Effector memory CD4-positive, alpha-beta T cell (primary cell): ENCODE results near the gene BACH2.
"Not testable (repeated sequence)": the region's sequence is repeated elsewhere in the genome, so short reads cannot be mapped to it uniquely, and the experiment has no call there.

Experiments used
- DNase-seq, 3 donors: peaks; one replicate each; pipeline ENCODE4 v3.0.0-alpha.2; 2020
- H3K27ac ChIP-seq: 2 replicates; pipeline ENCODE4 v1.7.0; 2013; ENCODE audit warnings: mild to moderate bottlenecking, low read length, moderate library complexity; ENCODE audit not compliant: insufficient read depth, poor library complexity, severe bottlenecking
- H3K27me3 ChIP-seq: replicated peaks from 2 replicates; pipeline ENCODE4 v1.7.0; 2013; ENCODE audit warnings: mild to moderate bottlenecking, low read length; ENCODE audit not compliant: insufficient read depth, control insufficient read depth, poor library complexity, severe bottlenecking
- H3K36me3 ChIP-seq: 2 replicates; pipeline ENCODE4 v1.7.0; 2013; ENCODE audit warnings: mild to moderate bottlenecking, low read length, moderate library complexity; ENCODE audit not compliant: control insufficient read depth, insufficient read depth
- H3K4me1 ChIP-seq: 2 replicates; pipeline ENCODE4 v1.7.0; 2013; ENCODE audit warnings: low read length, mild to moderate bottlenecking; ENCODE audit not compliant: control insufficient read depth, insufficient read depth, poor library complexity, severe bottlenecking
- H3K4me3 ChIP-seq: 2 replicates; pipeline ENCODE4 v1.7.0; 2013; ENCODE audit warnings: low read length, low read depth, mild to moderate bottlenecking; ENCODE audit not compliant: insufficient read depth, poor library complexity, severe bottlenecking
- H3K9me3 ChIP-seq: 2 replicates; pipeline ENCODE4 v1.7.0; 2013; ENCODE audit warnings: mild to moderate bottlenecking, low read length, moderate library complexity; ENCODE audit not compliant: control insufficient read depth

BACH2 gene

DNA sequence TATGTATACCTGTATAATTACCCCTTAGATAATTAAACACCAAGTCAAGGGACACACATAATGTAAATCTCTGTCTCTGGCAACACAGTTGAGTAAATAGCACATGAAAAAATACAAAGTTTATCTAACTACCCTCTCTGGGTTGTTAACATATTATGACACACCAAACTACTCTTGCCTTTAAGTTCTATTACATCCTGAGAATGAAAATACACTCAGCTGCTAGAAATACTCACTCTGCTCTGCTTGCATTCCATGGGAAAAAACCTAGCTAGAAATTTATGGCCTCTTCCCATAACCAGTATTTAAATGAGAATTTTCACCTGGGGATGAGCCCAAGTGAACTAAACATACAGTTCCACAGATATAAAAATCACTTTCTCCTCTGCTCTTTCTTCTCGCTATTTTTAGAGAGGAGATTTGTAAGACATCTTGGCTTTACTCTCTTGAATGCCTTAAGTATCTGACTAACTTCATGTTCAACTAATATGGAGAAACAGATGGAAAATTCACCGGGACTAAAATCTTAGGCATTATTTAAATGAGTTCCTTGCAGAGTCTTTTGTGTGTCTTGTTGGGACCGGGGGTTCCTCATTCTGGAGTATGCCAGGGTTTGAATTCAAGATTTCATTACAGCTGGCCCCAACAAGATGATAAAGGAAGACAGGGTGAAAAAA is 261.5 kb downstream of the BACH2 start:
- Histone ChIP-seq H3K4me3 (no peak overlapping the region), H3K27me3 (no peaks in the 10 kb centered on the region), H3K9me3 (no peaks in the 10 kb centered on the region), H3K4me1 (peaks cover 7% of the 10 kb centered on the region), H3K36me3 (no peaks in the 10 kb centered on the region), H3K27ac (no peak overlapping the region)
- DNase-seq = no peak

DNA sequence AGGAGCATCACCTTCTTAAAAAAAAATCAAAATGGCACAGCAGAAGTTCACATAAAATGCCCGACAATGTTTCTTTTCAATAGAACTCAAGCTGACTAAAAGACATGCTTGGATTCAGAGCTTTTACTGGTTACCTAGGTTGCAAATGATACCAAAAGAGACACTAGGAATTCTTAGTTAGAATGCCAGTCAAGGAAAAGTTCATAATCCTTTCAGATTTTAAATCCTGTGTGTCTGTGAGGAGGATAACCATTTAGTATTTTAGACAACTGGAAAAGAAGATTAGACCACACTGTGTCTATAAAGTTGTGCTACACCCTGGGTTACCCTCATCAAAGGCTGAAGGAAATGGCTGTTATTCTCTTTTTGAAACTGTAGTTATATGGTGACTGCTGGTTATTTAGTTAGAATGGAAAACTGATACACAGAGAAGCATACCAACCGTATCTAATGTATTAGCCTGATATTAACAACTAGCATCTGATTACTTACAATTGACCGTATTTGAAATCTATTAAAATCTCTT is 262.8 kb downstream of the BACH2 start:
- Histone ChIP-seq H3K27ac (no peak overlapping the region), H3K27me3 (no peaks in the 10 kb centered on the region), H3K4me1 (peaks cover 13% of the 10 kb centered on the region), H3K36me3 (no peaks in the 10 kb centered on the region), H3K9me3 (no peaks in the 10 kb centered on the region), H3K4me3 (no peak overlapping the region)
- DNase-seq = no peak

DNA sequence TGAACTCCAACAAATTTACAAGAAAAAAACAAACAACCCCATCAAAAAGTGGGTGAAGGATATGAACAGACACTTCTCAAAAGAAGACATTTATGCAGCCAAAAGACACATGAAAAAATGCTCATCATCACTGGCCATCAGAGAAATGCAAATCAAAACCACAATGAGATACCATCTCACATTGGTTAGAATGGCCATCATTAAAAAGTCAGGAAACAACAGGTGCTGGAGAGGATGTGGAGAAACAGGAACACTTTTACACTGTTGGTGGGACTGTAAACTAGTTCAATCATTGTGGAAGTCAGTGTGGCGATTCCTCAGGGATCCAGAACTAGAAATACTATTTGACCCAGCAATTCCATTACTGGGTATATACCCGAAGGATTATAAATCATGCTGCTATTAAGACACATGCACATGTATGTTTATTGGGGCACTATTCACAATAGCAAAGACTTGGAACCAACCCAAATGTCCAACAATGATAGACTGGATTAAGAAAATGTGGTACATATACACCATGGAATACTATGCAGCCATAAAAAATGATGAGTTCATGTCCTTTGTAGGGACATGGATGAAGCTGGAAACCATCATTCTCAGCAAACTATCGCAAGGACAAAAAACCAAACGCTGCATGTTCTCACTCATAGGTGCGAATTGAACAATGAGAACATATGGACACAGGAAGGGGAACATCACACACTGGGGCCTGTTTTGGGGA is 264.0 kb downstream of the BACH2 start:
- H3K9me3 ChIP-seq, H3K36me3 ChIP-seq, H3K27me3 ChIP-seq, DNase-seq, H3K27ac ChIP-seq, H3K4me3 ChIP-seq: not testable (repeated sequence)
- H3K4me1 ChIP-seq = peaks cover 13% of the 10 kb centered on the region

DNA sequence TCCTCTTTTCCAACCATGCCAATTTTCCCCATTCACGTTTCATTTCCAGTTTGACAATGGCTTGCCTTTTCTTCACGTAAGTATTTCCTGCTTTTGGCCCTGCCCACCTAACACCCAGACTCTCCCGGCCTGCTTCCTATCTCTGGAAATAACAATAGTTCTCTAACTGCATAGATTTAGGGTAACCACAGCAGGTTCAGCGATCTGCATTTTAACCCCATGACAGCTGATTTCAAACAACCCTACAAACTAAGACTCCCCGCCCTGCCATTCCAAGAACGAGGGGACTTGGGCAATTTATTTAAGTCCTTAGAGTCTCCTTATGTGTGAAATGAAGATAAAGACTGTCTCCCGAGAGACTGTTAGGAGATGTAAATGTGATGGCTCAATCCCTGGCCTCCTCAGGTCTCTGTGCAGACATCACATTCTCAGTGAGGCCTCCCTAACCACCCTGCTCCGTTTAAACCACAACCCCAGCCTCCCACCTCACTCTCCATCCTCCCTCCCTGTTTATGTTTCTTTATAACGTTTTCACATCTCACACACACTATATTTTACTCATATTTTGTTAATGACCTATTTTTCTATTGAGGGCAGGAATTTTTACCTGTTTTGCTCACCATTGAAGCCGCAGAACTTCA is 267.5 kb downstream of the BACH2 start:
- no peak overlapping the region for H3K4me3 ChIP-seq
- H3K4me1 ChIP-seq = peaks cover 9% of the 10 kb centered on the region
- H3K27me3 ChIP-seq = no peaks in the 10 kb centered on the region
- H3K9me3 ChIP-seq = no peaks in the 10 kb centered on the region
- DNase-seq = no peak
- no peak overlapping the region for H3K27ac ChIP-seq
- H3K36me3 ChIP-seq = no peaks in the 10 kb centered on the region

DNA sequence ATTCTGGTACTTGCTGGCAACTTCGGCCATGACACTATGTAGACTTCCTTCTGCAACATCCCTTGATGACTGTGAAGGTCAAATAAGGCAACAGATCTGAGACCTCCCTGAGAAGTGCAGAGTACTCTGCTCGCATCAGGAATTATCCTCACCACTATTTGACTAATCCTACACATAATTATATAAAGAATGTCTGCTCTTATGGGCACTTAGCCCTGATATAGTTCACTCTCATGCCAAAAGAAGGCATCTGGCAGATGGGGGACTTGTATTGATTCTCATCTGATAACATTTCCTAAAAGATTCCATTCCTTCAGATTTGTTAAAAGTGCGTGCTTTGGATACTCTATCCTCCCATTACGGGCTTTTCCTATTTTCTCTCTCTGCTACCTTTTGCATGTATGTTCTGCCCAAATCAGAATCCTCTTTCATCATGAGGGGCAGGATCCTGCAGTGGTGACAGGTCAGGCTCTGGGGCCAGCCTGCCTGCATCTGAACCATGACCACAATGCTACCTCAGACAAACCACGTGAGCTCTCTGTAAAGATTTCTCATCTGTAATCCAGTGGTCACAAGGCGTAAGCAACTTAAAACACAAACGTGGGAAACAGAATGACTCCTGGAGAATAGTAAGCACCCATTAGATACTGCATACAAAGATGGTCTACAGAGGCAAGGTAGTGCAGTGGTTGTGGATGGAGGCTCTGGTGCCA is 268.4 kb downstream of the BACH2 start:
- no peaks in the 10 kb centered on the region for H3K9me3 ChIP-seq
- H3K4me1 ChIP-seq = peaks cover 6% of the 10 kb centered on the region
- H3K4me3 ChIP-seq = no peak overlapping the region
- no peak for DNase-seq
- H3K27me3 ChIP-seq = no peaks in the 10 kb centered on the region
- H3K36me3 ChIP-seq = no peaks in the 10 kb centered on the region
- H3K27ac ChIP-seq = no peak overlapping the region

DNA sequence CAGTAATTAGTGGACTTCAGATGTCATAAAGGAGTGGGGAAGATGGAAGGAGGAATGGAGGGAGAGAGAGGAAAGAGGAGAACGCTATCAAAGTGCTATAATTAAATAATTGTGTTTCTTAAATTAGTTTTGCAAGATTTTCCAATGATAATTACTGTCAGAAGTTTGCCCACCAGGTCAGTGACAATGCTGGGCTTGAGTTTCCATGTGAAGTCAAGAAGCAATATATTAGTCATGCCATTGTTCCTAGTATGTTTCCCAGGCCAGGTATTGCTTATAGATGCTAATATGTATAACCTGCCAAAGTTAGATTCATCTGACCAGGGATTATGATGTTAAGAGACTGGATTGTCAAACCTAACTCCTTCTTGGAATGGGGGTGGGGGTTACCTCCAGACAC is 270.4 kb downstream of the BACH2 start:
- peaks cover 6% of the 10 kb centered on the region for H3K4me1 ChIP-seq
- no peaks in the 10 kb centered on the region for H3K9me3 ChIP-seq
- H3K27me3 ChIP-seq = no peaks in the 10 kb centered on the region
- DNase-seq = no peak
- H3K4me3 ChIP-seq = no peak overlapping the region
- H3K27ac ChIP-seq = no peak overlapping the region
- no peaks in the 10 kb centered on the region for H3K36me3 ChIP-seq

DNA sequence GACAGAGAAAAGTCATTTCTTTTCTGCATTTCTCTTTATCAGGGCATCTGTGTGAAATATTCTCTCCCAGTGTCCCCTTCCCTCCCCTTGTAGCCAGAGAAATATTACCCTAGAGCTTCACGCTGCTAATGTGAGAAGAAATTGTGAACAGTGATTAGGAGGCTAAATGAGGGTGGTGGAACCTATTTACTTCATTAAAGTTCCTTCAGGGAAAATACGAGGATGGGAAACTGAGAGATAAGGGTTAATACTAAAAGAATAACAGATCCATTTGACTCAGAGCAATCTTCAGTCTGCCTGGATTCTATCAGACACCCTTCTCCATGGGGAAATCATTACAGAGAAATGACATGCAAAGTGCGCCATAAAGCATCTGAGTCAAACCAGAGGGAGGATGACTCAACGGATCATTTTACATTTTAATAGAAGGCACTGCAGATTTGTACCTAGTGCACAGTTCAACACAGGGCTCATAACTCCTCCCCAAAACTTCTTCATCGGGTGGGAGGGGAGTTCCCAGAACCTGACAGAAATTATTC is 271.1 kb downstream of the BACH2 start:
- no peak for DNase-seq
- H3K4me1 ChIP-seq = peaks cover 6% of the 10 kb centered on the region

DNA sequence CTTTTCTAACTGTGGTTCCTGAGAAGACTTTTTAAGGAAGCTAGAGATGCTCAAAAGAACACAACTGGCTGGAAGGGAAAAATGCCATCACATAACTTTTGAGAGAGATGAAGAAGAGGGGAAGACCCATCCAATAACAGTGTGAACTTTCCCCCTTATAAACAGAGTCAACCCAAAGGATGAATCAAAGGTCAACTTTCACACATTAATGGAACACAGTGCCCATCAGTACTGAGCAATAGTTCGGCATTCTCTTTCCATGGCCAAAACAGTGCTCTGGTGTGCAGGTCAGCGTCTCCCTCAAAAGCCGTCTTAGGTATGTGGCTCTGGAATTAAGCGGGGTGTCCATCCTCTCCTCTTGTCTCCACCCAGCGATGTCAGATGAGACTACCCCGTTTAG is 272.0 kb downstream of the BACH2 start:
- no peak for DNase-seq
- Histone ChIP-seq H3K36me3 (peaks cover 6% of the 10 kb centered on the region), H3K4me3 (no peak overlapping the region), H3K4me1 (peaks cover 5% of the 10 kb centered on the region), H3K27me3 (no peaks in the 10 kb centered on the region), H3K27ac (no peak overlapping the region), H3K9me3 (no peaks in the 10 kb centered on the region)

More for the DNA sequence above, 271.1 kb downstream of the BACH2 start:
- no peaks in the 10 kb centered on the region for H3K36me3 ChIP-seq
- H3K4me3 ChIP-seq = no peak overlapping the region
- H3K9me3 ChIP-seq = no peaks in the 10 kb centered on the region
- H3K27me3 ChIP-seq = no peaks in the 10 kb centered on the region
- no peak overlapping the region for H3K27ac ChIP-seq

DNA sequence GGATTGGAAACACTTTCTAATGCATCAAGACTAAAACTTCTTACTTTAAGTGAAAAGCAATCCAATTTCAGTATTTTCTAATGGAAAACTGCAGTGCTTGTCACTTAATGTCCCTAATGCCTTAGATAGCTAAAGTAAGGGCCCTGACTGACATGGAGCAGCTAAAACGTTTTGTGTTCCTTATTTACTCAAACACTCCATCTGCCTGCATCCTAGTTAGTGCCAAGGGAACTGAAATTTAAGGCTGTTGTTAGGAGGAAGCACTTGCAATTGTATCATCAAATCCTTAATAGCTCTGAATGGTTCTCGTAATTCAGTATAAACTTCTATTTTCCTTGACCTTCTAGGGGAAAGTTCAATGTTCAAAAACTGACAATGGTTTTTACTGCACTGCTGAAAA is 274.9 kb downstream of the BACH2 start:
- no peak overlapping the region for H3K4me3 ChIP-seq
- H3K9me3 ChIP-seq = no peaks in the 10 kb centered on the region
- DNase-seq = no peak
- no peak overlapping the region for H3K27ac ChIP-seq
- peaks cover 6% of the 10 kb centered on the region for H3K36me3 ChIP-seq
- no peaks in the 10 kb centered on the region for H3K27me3 ChIP-seq
- H3K4me1 ChIP-seq = no peaks in the 10 kb centered on the region
